ENCODE data around the gene ATP2B2. TPM values are rescaled to one million over a fixed set of nuclear protein-coding genes. Genes with fewer than 3 reads are reported as not detected.

Gene ATP2B2
- 3.7 TPM for total RNA-seq

DNA sequence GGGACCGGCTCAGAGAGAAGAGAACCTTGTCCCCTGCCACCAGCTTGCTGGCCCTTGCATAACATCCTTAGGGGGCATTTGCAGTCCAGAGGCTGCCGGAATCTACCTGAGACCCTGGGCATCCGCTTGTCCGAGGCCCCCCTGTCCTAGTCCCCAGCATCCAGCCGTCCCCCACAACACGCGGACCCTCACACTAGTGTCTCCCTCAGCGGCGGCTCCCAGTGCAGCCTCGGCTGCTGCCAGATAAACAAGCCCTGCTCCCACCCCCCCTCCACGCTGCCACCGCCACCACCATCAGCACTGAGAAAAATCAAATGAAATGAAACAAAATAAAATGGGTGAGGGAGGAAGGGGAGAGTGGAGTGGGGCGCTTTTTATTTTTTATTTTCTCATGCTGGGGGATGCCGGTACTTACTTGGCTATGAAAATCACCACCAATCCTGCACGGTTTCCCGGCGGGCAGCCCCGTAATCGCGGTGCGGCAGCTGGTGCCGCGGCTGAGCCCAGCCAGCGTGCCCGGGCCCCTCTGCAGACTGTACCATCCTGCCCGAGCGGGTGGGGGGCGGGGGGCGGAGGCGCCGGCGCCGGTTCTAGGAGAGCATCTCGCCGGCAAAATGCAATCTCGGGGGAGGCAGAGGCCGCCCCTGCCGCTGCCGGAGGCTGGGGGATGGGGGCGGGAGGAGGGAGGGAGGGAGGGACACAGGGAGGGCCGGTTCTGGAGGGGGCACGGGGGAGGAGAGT is at the start of gene ATP2B2:
TSS of gene ATP2B2 (minus strand) at position 537 of the 741 bp plus-strand sequence. CDS start 56,043 bp downstream, outside the sequence.
- H3K4me3 ChIP-seq (ENCODE audit: low read length in 3 of 3): peak within 1 kb of the TSS in 2 of 3 donors; percentile 43 to 52
- H3K27ac ChIP-seq (ENCODE audit: low read depth, low read length): no peak within 1 kb of the TSS
- H3K9me3 ChIP-seq (ENCODE audit: control insufficient read depth in 3 of 3, low read length in 3 of 3): no peaks in the 10 kb centered on the region
- H3K36me3 ChIP-seq (ENCODE audit: control insufficient read depth in 3 of 3, insufficient read depth in 3 of 3, low read length in 3 of 3): no peaks in the 10 kb centered on the region
- peaks cover 0 to 11% (median 3%) of the 10 kb centered on the region in 3 donors for H3K4me1 ChIP-seq (ENCODE audit: control insufficient read depth in 3 of 3, insufficient read depth in 3 of 3, low read length in 3 of 3)
- peaks cover 5 to 21% (median 12%) of the 10 kb centered on the region in 3 donors for H3K27me3 ChIP-seq (ENCODE audit: control insufficient read depth in 3 of 3, insufficient read depth in 3 of 3, low read length in 3 of 3)
- peak within 1 kb of the TSS; percentile 32 to 60 (median 33) for H3K9ac ChIP-seq (ENCODE audit: low read depth in 1 of 3, low read length in 3 of 3)

- Histone ChIP-seq H3K9me3 (ENCODE audit: control insufficient read depth in 3 of 3, low read length in 3 of 3) (no peaks in the 10 kb centered on the region), H3K4me1 (ENCODE audit: control insufficient read depth in 3 of 3, insufficient read depth in 3 of 3, low read length in 3 of 3) (peaks cover 64 to 91% (median 81%) of the 10 kb centered on the region in 3 donors), H3K36me3 (ENCODE audit: control insufficient read depth in 3 of 3, insufficient read depth in 3 of 3, low read length in 3 of 3) (no peaks in the 10 kb centered on the region), H3K9ac (ENCODE audit: low read depth in 1 of 3, low read length in 3 of 3) (peak overlapping the region in 1 of 3 donors; percentile 50), H3K27ac (ENCODE audit: low read depth, low read length) (no peak overlapping the region), H3K4me3 (ENCODE audit: low read length in 3 of 3) (no peak overlapping the region), H3K27me3 (ENCODE audit: control insufficient read depth in 3 of 3, insufficient read depth in 3 of 3, low read length in 3 of 3) (peaks cover 0 to 5% (median 0%) of the 10 kb centered on the region in 3 donors)
Observed at GRCh38 chr3:10554746-10555145, 49.4 kb upstream of the ATP2B2 start.

DNA sequence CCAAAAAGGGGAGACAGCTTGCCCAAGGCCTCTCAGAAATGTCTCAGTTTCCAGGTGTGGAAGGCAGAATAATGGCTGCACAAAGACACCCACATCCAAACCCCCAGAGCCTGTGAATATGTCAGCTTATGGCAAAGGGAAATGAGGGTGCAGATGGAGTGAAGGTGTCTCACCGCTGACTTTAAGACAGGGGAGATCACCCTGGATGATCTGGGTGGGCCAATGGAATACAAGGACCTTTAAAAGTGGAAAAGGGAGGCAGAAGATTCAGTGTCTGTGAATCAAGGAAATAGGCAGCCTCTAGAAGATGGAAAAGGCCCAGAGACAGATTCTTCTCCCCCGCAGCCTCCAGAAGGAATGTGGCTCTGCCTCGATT is 48.8 kb upstream of the ATP2B2 start:
- H3K27me3 ChIP-seq (ENCODE audit: control insufficient read depth in 3 of 3, insufficient read depth in 3 of 3, low read length in 3 of 3): peaks cover 0 to 5% (median 0%) of the 10 kb centered on the region in 3 donors
- no peak overlapping the region for H3K9ac ChIP-seq (ENCODE audit: low read depth in 1 of 3, low read length in 3 of 3)
- H3K36me3 ChIP-seq (ENCODE audit: control insufficient read depth in 3 of 3, insufficient read depth in 3 of 3, low read length in 3 of 3): no peaks in the 10 kb centered on the region
- H3K27ac ChIP-seq (ENCODE audit: low read depth, low read length): no peak overlapping the region
- no peaks in the 10 kb centered on the region for H3K9me3 ChIP-seq (ENCODE audit: control insufficient read depth in 3 of 3, low read length in 3 of 3)
- no peak overlapping the region for H3K4me3 ChIP-seq (ENCODE audit: low read length in 3 of 3)
- H3K4me1 ChIP-seq (ENCODE audit: control insufficient read depth in 3 of 3, insufficient read depth in 3 of 3, low read length in 3 of 3): peaks cover 60 to 86% (median 77%) of the 10 kb centered on the region in 3 donors

DNA sequence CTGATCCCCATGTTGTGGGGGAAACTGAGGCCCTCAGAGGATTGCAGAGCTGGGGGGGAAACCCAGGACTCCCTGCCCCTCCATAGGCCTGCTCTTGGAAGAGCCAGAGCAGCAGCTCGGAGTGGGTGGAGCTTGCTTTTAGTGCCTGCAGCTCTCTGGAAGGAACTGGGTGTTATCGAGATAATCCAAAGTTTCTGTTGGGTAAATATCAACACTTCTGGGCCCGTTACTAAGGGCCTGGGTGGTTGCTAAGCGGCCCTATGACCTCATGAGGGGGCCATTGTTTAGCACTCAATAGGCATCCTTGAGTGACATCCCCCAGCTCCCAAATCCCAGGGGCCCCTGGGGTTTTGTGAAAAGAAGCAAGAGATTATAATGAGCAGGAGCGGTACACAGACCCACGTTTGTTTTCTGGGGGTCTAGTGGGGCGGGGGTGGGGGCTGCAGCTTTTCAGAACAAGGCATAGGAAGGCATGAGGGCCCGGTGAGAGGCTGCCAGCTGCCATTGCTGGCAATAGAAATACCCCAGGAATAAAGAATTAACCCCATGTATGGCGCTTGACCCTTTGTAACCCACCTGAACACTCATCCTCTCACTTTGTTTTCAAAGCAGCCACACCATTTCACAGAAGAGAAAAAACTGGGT is 48.3 kb upstream of the ATP2B2 start:
- Histone ChIP-seq H3K4me1 (ENCODE audit: control insufficient read depth in 3 of 3, insufficient read depth in 3 of 3, low read length in 3 of 3) (peaks cover 55 to 81% (median 72%) of the 10 kb centered on the region in 3 donors), H3K27me3 (ENCODE audit: control insufficient read depth in 3 of 3, insufficient read depth in 3 of 3, low read length in 3 of 3) (peaks cover 0 to 5% (median 0%) of the 10 kb centered on the region in 3 donors), H3K4me3 (ENCODE audit: low read length in 3 of 3) (no peak overlapping the region), H3K27ac (ENCODE audit: low read depth, low read length) (peak overlapping the region; percentile 30), H3K9me3 (ENCODE audit: control insufficient read depth in 3 of 3, low read length in 3 of 3) (no peaks in the 10 kb centered on the region), H3K36me3 (ENCODE audit: control insufficient read depth in 3 of 3, insufficient read depth in 3 of 3, low read length in 3 of 3) (no peaks in the 10 kb centered on the region), H3K9ac (ENCODE audit: low read depth in 1 of 3, low read length in 3 of 3) (no peak overlapping the region)

GRCh38 chr3:10552631-10552943 is 47.2 kb upstream of the ATP2B2 start:
- peak overlapping the region; percentile 83 for H3K27ac ChIP-seq (ENCODE audit: low read depth, low read length)

DNA sequence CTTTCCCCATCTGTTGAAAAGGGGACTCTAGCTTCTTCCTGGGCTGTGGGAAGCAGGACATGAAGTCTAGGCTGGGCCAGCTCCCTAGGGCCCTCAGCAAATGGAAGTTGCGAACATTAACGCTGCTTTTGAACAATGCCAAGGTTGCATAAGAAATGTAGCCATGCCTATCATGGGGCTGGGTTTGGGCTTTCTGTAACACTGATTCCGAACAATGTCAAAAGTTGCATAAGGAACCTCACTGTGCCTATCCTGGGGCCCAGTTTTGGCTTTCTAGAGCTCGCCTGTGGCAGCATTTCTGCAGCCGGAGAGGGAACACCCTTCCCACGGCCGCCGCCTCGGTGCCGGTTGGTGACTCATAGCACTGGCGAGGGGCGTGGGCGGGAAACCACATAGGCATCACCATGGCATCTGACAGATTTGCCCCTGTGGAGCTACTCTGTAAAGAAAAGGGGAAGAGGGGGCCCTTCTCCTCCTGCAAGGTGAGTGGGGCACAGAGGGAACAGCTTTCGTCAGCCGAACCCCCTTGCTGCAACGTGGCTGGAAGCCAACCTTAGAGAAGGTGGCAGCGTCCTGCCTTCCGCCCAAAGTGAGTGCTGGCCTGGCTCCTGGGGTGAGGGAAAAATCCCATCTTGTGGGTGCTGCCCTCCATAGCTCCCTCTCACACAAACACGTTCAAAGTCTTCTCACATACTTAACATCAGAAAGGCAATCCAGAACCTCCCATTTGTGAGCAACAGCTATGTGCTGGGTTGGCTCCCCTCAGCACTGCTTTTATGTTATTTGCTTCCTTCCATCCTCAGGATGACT is 46.6 kb upstream of the ATP2B2 start:
- no peaks in the 10 kb centered on the region for H3K36me3 ChIP-seq (ENCODE audit: control insufficient read depth in 3 of 3, insufficient read depth in 3 of 3, low read length in 3 of 3)
- no peak overlapping the region for H3K4me3 ChIP-seq (ENCODE audit: low read length in 3 of 3)
- H3K9me3 ChIP-seq (ENCODE audit: control insufficient read depth in 3 of 3, low read length in 3 of 3): no peaks in the 10 kb centered on the region
- H3K4me1 ChIP-seq (ENCODE audit: control insufficient read depth in 3 of 3, insufficient read depth in 3 of 3, low read length in 3 of 3): peaks cover 40 to 64% (median 56%) of the 10 kb centered on the region in 3 donors
- no peaks in the 10 kb centered on the region for H3K27me3 ChIP-seq (ENCODE audit: control insufficient read depth in 3 of 3, insufficient read depth in 3 of 3, low read length in 3 of 3)
- peak overlapping the region; percentile 83 for H3K27ac ChIP-seq (ENCODE audit: low read depth, low read length)
- H3K9ac ChIP-seq (ENCODE audit: low read depth in 1 of 3, low read length in 3 of 3): peak overlapping the region in 2 of 3 donors; percentile 30 to 79

More at GRCh38 chr3:10552631-10552943, 47.2 kb upstream of the ATP2B2 start:
- H3K36me3 ChIP-seq (ENCODE audit: control insufficient read depth in 3 of 3, insufficient read depth in 3 of 3, low read length in 3 of 3): no peaks in the 10 kb centered on the region
- H3K4me1 ChIP-seq (ENCODE audit: control insufficient read depth in 3 of 3, insufficient read depth in 3 of 3, low read length in 3 of 3): peaks cover 45 to 70% (median 61%) of the 10 kb centered on the region in 3 donors
- peaks cover 0 to 2% (median 0%) of the 10 kb centered on the region in 3 donors for H3K27me3 ChIP-seq (ENCODE audit: control insufficient read depth in 3 of 3, insufficient read depth in 3 of 3, low read length in 3 of 3)
- H3K9me3 ChIP-seq (ENCODE audit: control insufficient read depth in 3 of 3, low read length in 3 of 3): no peaks in the 10 kb centered on the region
- no peak overlapping the region for H3K4me3 ChIP-seq (ENCODE audit: low read length in 3 of 3)
- peak overlapping the region in 2 of 3 donors; percentile 30 to 79 for H3K9ac ChIP-seq (ENCODE audit: low read depth in 1 of 3, low read length in 3 of 3)

DNA sequence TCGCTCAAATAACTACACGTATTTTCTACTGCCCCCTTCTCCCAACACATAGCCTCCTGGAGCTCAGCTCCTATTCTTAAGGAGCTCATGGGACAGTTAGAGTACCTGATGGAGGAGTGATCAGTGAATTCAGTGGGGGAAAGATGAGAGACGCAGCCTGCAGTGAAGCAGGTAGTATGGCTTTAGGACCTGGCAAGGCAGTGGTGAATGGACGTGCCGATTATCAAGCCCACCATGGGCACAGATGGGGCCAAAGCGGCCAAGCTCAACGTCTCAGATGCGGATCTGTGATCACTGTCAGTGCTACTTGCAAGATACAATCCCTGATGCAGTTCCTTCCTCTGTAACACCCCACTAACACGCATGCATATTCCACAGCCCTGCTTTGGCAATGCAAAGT is 45.8 kb upstream of the ATP2B2 start:
- Histone ChIP-seq H3K27ac (ENCODE audit: low read depth, low read length) (peak overlapping the region; percentile 83), H3K4me1 (ENCODE audit: control insufficient read depth in 3 of 3, insufficient read depth in 3 of 3, low read length in 3 of 3) (peaks cover 37 to 57% (median 49%) of the 10 kb centered on the region in 3 donors), H3K27me3 (ENCODE audit: control insufficient read depth in 3 of 3, insufficient read depth in 3 of 3, low read length in 3 of 3) (no peaks in the 10 kb centered on the region), H3K9me3 (ENCODE audit: control insufficient read depth in 3 of 3, low read length in 3 of 3) (no peaks in the 10 kb centered on the region), H3K36me3 (ENCODE audit: control insufficient read depth in 3 of 3, insufficient read depth in 3 of 3, low read length in 3 of 3) (no peaks in the 10 kb centered on the region), H3K9ac (ENCODE audit: low read depth in 1 of 3, low read length in 3 of 3) (peak overlapping the region; percentile 50 to 79 (median 66)), H3K4me3 (ENCODE audit: low read length in 3 of 3) (no peak overlapping the region)

- no peaks in the 10 kb centered on the region for H3K27me3 ChIP-seq (ENCODE audit: control insufficient read depth in 3 of 3, insufficient read depth in 3 of 3, low read length in 3 of 3)
- H3K36me3 ChIP-seq (ENCODE audit: control insufficient read depth in 3 of 3, insufficient read depth in 3 of 3, low read length in 3 of 3): no peaks in the 10 kb centered on the region
- H3K4me3 ChIP-seq (ENCODE audit: low read length in 3 of 3): peak overlapping the region in 1 of 3 donors; percentile 23
- peak overlapping the region; percentile 83 for H3K27ac ChIP-seq (ENCODE audit: low read depth, low read length)
- H3K4me1 ChIP-seq (ENCODE audit: control insufficient read depth in 3 of 3, insufficient read depth in 3 of 3, low read length in 3 of 3): peaks cover 37 to 53% (median 47%) of the 10 kb centered on the region in 3 donors
- H3K9me3 ChIP-seq (ENCODE audit: control insufficient read depth in 3 of 3, low read length in 3 of 3): no peaks in the 10 kb centered on the region
- peak overlapping the region; percentile 50 to 79 (median 66) for H3K9ac ChIP-seq (ENCODE audit: low read depth in 1 of 3, low read length in 3 of 3)
Observed at GRCh38 chr3:10550705-10551104, 45.3 kb upstream of the ATP2B2 start.

DNA sequence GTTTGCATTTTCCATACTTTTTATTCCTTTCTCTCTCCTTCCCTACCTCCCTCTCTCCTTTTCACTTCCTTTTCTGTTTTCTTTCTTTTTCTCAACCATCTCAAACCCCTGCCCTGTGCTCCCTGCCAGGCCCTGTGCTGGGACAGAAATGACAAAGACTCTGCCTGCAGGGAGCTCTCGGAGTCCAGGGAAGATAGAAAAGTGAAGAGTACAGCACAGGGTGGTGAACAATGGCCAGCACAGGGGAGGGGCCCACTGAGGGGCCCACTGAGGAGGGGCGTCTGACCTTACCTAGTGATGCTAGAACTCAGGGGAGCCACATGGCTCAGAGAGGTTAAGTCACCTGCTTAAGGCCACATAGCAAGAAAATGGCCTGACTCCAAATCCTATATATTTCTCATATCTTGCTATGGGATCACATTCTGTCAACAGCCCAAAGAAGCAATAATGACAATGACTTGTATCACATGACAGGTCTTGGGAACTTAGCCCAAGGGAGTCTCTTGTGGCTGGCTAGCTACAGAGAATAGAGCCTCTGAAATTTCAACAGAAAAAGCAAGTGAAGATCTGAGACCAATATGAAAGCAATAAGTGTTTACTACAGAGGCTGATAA is 44.3 kb upstream of the ATP2B2 start:
- H3K4me3 ChIP-seq (ENCODE audit: low read length in 3 of 3): no peak overlapping the region
- no peaks in the 10 kb centered on the region for H3K9me3 ChIP-seq (ENCODE audit: control insufficient read depth in 3 of 3, low read length in 3 of 3)
- H3K27ac ChIP-seq (ENCODE audit: low read depth, low read length): peak overlapping the region; percentile 83
- no peaks in the 10 kb centered on the region for H3K36me3 ChIP-seq (ENCODE audit: control insufficient read depth in 3 of 3, insufficient read depth in 3 of 3, low read length in 3 of 3)
- H3K9ac ChIP-seq (ENCODE audit: low read depth in 1 of 3, low read length in 3 of 3): no peak overlapping the region
- no peaks in the 10 kb centered on the region for H3K27me3 ChIP-seq (ENCODE audit: control insufficient read depth in 3 of 3, insufficient read depth in 3 of 3, low read length in 3 of 3)
- H3K4me1 ChIP-seq (ENCODE audit: control insufficient read depth in 3 of 3, insufficient read depth in 3 of 3, low read length in 3 of 3): peaks cover 37 to 45% (median 42%) of the 10 kb centered on the region in 3 donors
